ENCODE data around the gene PTPN4. TPM values are rescaled to one million over a fixed set of nuclear protein-coding genes. Genes with fewer than 3 reads are reported as not detected.

Gene PTPN4
- total and polyA plus RNA-seq, 9 of the 15 experiments (the other 6 are each of a cell fraction or from before 2014, with no cell fraction given): 5.0 to 32.8 (median 27.3) TPM

GRCh38 chr2:119748135-119748534 lies 11.6 kb upstream of the PTPN4 start:
- ATAC-seq: no peak; the same call in 2 of the 3 replicates
- intact Hi-C loops (cut with micrococcal nuclease) (no loop called here), in situ Hi-C loops (cut with MboI) (no loop called here)
- ChIA-PET CTCF (ENCODE audit: low intra/inter-chr PET ratio) (no interaction called here), POLR2A (interaction anchor here (1.3 kb wide), 1 partner anchor 12 kb away, joined by 6 read pairs; no protein-coding TSS in a partner anchor)
- DNase-seq (ENCODE audit: extremely low read depth in 1 of 4, low spot score in 3 of 4): no peak
- H3K36me3 ChIP-seq (ENCODE audit: control insufficient read depth, insufficient read depth, low read length): no peaks in the 10 kb centered on the region
- no peaks in the 10 kb centered on the region for H4K20me1 ChIP-seq (replicated peaks; ENCODE audit: control insufficient read depth, insufficient read depth, low read length)
- WGBS (ENCODE audit: insufficient coverage, low coverage, missing lambda C conversion rate): 5% methylated on average over 4 of the region's 4 CpGs
- H3K4me1 ChIP-seq (replicated peaks in 1 of 2; ENCODE audit: control insufficient read depth in 2 of 2, insufficient read depth in 2 of 2, low read length in 2 of 2): no peaks in the 10 kb centered on the region
- H3K27me3 ChIP-seq (ENCODE audit: control insufficient read depth in 2 of 2, insufficient read depth in 2 of 2, low read length in 2 of 2): peaks cover 20 to 31% of the 10 kb centered on the region in 2 experiments
- BruUV-seq (replicated peaks): no TSS peak
- FAIRE-seq: no peak
- H3K9me3 ChIP-seq (replicated peaks; ENCODE audit: control insufficient read depth, insufficient read depth, low read depth, low read length): no peaks in the 10 kb centered on the region
- H3K9ac ChIP-seq (ENCODE audit: insufficient read depth in 1 of 2, low read depth in 2 of 2, low read length in 2 of 2): no peak overlapping the region
- no peak overlapping the region for H3K4me2 ChIP-seq (ENCODE audit: insufficient read depth, low read length)
- no peak overlapping the region for H3K4me3 ChIP-seq
- H2AFZ ChIP-seq (ENCODE audit: low read depth, low read length): no peak overlapping the region
- no peaks in the 10 kb centered on the region for H3K79me2 ChIP-seq (ENCODE audit: control insufficient read depth, insufficient read depth, low read length)
- no peak overlapping the region for H3K27ac ChIP-seq (ENCODE audit: extremely low read depth, low read depth, low read length)
- H3K9me1 ChIP-seq (ENCODE audit: control insufficient read depth, insufficient read depth, low read length): no peaks in the 10 kb centered on the region
- TF ChIP-seq HNRNPK (IDR thresholded peaks at IDR 0.05; ENCODE audit: low read depth, low read length, poor library complexity, severe bottlenecking): no peak
- no peak for TF ChIP-seq ZBTB34 (CRISPR knock-in tag; IDR thresholded peaks at IDR 0.05)
- TF ChIP-seq ETV6 (IDR thresholded peaks at IDR 0.05; ENCODE audit: borderline replicate concordance in 1 of 2, low read depth in 2 of 2, low read length in 1 of 2): no peak
- TF ChIP-seq ETV6 (CRISPR knock-in tag; IDR thresholded peaks at IDR 0.05; ENCODE audit: borderline replicate concordance): no peak
- no peak for TF ChIP-seq ZFP30 (CRISPR knock-in tag; IDR thresholded peaks at IDR 0.05; ENCODE audit: borderline replicate concordance)
- no peak for TF ChIP-seq ILF3 (IDR thresholded peaks at IDR 0.05; ENCODE audit: borderline replicate concordance)
- no peak for TF ChIP-seq NR3C1 (CRISPR knock-in tag; IDR thresholded peaks at IDR 0.05)
- TF ChIP-seq MXD1 (CRISPR knock-in tag; IDR thresholded peaks at IDR 0.05; ENCODE audit: borderline replicate concordance, poor library complexity, severe bottlenecking): no peak
- no peak for TF ChIP-seq RBBP5 (IDR thresholded peaks at IDR 0.05; ENCODE audit: borderline replicate concordance, insufficient read depth, low read length, poor library complexity, severe bottlenecking)
- no peak for TF ChIP-seq MAFK (IDR thresholded peaks at IDR 0.05; ENCODE audit: low read length)
- no peak for TF ChIP-seq PHTF2 (CRISPR knock-in tag; IDR thresholded peaks at IDR 0.05)
- no peak for TF ChIP-seq ZNF431 (CRISPR knock-in tag; IDR thresholded peaks at IDR 0.05)
- no peak for TF ChIP-seq ASH1L (IDR thresholded peaks at IDR 0.05; ENCODE audit: borderline replicate concordance, low read depth, partially characterized antibody)
- TF ChIP-seq PBX2 (CRISPR knock-in tag; IDR thresholded peaks at IDR 0.05; ENCODE audit: low read depth): no peak
- TF ChIP-seq PBX2 (tag; conservative IDR thresholded peaks at IDR 0.05; ENCODE audit: low read depth): no peak
- no peak for TF ChIP-seq ZNF274 (IDR thresholded peaks at IDR 0.05; ENCODE audit: borderline replicate concordance, low read depth, low read length)

All from K562 (cell line).